ENCODE data around the gene GALNT9.

GRCh38 chr12:132191715-132192553, 137.5 kb downstream of the GALNT9 start:
- TF ChIP-seq EZH2 (IDR thresholded peaks at IDR 0.05; ENCODE audit: borderline replicate concordance, low read depth, low read length, severe bottlenecking) = no peak
- TF ChIP-seq, protein P1, sequence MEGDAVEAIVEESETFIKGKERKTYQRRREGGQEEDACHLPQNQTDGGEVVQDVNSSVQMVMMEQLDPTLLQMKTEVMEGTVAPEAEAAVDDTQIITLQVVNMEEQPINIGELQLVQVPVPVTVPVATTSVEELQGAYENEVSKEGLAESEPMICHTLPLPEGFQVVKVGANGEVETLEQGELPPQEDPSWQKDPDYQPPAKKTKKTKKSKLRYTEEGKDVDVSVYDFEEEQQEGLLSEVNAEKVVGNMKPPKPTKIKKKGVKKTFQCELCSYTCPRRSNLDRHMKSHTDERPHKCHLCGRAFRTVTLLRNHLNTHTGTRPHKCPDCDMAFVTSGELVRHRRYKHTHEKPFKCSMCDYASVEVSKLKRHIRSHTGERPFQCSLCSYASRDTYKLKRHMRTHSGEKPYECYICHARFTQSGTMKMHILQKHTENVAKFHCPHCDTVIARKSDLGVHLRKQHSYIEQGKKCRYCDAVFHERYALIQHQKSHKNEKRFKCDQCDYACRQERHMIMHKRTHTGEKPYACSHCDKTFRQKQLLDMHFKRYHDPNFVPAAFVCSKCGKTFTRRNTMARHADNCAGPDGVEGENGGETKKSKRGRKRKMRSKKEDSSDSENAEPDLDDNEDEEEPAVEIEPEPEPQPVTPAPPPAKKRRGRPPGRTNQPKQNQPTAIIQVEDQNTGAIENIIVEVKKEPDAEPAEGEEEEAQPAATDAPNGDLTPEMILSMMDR (IDR thresholded peaks at IDR 0.05; ENCODE audit: borderline replicate concordance, extremely low read depth, low read length, poor library complexity, severe bottlenecking) = no peak

Data from DND-41 (cell line).